Fibroblast of lung (primary cell): ENCODE results near the gene ZDHHC1.

Source experiments
- CTCF ChIP-seq, 2 donors: IDR thresholded peaks in 1 of 2; conservative IDR thresholded peaks in 1 of 2; 1 replicate in 1 of 2; 2 replicates in 1 of 2; pipeline ENCODE4 v1.5.1; 2011 to 2012; ENCODE audit warnings: low read length in 2 of 2, control low read depth in 1 of 2, inconsistent platforms in 1 of 2, low read depth in 1 of 2, mild to moderate bottlenecking in 1 of 2
- EZH2 ChIP-seq: IDR thresholded peaks from 2 replicates; pipeline ENCODE4 v1.5.1; 2012; ENCODE audit warnings: low read length, control low read depth, mild to moderate bottlenecking; ENCODE audit errors: missing control alignments

- TF ChIP-seq CTCF (conservative IDR thresholded peaks at IDR 0.05 in 1 of 2, IDR thresholded peaks at IDR 0.05 in 1 of 2; ENCODE audit: low read depth in 1 of 2, low read length in 2 of 2) (no peak), EZH2 (no peak)
Measured at GRCh38 chr16:67388191-67388590, 28.1 kb downstream of the ZDHHC1 start.
